Colon (tissue), 2 donors: ENCODE data around the gene CDH9.

Experiments used
- FAIRE-seq: peaks from 2 replicates; lab custom pipeline; 2012; peaks lifted over from hg19 to GRCh38; lab: Jason Lieb, UNC
- donor health status: control.
- donor health status: control.

Gene CDH9, protein sequence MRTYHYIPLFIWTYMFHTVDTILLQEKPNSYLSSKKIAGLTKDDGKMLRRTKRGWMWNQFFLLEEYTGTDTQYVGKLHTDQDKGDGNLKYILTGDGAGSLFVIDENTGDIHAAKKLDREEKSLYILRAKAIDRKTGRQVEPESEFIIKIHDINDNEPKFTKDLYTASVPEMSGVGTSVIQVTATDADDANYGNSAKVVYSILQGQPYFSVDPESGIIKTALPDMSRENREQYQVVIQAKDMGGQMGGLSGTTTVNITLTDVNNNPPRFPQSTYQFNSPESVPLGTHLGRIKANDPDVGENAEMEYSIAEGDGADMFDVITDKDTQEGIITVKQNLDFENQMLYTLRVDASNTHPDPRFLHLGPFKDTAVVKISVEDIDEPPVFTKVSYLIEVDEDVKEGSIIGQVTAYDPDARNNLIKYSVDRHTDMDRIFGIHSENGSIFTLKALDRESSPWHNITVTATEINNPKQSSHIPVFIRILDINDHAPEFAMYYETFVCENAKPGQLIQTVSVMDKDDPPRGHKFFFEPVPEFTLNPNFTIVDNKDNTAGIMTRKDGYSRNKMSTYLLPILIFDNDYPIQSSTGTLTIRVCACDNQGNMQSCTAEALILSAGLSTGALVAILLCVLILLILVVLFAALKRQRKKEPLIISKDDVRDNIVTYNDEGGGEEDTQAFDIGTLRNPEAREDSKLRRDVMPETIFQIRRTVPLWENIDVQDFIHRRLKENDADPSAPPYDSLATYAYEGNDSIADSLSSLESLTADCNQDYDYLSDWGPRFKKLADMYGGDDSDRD

DNA sequence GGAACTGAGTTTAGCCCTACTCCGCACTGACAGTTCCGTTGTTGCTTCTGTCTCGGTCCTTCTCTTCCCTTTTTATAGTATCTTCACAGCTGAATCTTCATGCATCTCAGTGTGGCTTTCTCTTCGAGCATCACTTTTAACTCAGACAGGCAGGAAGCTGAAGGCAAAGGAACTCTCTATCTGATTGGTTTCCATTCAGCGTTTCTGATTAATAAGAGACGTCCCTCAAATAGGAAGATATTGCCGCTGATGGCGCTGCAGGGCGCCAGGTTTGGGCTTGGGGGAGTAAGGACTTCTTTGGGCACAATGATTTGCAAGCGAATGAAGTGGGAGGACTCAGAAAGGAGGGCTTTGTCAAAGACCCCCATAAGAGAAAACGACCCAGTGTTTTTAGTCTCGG is at the start of gene CDH9:
Gene CDH9 (minus strand): TSS at position 111 of the 400 bp plus-strand sequence. CDS start 50,253 bp downstream, outside the sequence.
- FAIRE-seq, result no peak

DNA sequence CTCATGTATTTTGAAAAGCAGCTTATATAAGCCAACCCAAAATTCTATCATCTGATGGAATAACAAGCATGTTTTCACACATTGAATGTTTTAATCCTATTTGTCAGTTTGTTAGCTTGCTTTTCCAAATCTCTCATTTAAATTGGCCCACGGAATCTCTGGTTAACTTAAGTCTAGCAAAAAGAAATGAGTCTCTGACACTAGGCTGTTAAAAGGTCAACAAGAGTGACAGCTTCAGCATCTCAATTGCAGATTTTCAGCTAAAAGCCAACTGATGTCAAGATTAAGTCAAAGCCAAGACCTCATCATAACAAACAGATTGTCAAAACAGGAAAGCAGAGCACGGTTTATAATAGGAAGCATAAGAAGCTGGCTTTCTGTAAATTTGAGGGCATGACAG is 49.4 kb upstream of the CDH9 start:
- FAIRE-seq, result no peak

DNA sequence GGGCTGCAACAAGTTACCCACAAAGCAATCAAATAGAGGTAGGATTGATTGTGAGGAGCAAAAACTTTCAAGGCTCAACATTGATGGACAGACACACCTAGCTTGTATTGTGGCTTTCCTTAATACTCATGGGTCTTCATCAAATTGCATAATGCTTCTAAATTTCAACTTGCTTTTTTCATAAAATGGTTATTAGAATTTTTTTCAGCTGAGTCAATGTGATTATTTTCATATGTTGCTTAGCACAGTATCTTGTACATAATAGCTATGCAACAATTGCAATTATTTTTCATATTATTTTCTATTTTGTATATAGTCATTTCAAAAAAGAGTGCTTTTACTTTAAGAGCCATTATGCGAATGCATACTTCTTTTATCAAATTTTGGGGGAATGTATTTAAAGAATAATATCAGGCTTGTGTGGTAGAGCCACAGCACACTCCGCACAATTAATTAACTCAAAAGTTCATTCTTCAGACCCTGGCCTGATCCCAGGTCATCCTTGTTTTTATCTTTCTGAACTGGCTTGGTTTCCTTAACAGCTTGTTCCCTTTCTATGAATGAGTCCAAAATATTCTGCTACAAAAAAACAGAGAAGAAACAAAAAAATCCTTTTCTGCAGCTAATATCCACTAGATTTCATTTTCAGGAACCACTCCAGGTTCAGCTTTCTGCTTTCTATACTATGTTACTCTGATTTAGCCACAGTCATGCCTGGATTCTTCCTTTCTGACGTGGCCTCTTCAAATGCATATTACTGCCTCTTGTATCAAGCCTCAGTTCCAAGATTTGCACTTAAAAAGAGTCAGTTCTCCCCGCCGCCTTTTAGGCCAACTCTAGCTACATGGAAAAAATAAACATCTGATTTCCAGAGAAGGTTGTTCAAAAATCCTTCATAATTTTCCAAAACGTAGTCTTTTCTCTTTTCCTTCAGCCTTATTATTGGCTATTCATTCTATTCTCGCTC is 45.3 kb upstream of the CDH9 start:
- FAIRE-seq, result no peak

DNA sequence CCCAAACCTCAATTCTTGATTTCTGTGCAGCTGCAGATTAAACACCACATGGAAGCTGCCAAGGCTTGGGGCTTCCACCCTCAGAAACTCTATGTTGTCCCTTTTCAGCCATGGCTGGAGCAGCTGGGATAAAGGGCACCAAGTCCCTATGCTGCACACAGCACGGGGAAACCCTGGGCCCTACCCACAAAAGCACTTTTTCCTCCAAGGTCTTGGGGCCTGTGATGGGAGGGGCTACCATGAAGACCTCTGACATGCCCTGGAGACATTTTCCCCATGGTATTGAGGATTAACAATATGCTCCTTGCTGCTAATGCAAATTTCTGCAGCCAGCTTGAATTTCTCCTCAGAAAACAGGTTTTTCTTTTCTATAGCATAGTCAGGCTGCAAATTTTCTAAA is 41.8 kb upstream of the CDH9 start:
- FAIRE-seq, result no peak

DNA sequence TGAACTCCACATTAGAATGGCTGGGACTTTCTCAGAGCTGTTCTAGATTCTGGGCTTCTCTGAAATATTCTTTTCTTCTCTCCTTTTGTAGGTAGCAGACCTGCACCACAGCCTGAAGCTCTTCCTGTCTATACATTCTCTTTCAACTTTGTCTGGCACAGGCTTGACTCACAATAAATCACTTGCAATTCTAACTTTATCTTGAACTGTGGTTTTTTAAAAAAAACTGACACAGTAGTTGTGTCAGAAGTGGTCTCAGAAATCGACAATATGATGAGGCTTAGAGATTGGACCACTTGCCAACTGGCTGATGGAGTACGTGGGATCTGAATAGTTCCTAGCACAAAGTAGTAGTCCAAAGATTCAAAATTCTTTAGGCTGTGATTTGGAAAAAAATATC is 24.1 kb upstream of the CDH9 start:
- FAIRE-seq, result no peak

DNA sequence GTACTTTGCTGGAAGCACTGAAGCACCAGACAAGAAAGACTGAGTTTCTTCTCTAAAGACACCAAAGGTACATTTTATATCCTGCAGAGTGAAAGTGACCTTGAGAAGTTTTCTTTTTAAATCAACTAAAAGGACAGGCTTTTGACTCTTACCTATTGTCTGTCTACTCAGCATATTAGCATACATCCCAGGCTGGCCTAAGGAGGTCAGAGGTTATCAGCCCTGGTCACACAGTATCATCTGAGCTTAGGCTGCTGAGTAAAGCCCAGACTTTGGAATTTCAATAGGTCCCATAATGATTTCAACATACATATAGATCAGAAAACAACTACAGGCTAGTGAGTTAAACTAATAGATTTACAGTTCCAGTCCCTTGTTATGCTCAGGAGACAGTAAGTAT is 10.1 kb upstream of the CDH9 start:
- no peak for FAIRE-seq

DNA sequence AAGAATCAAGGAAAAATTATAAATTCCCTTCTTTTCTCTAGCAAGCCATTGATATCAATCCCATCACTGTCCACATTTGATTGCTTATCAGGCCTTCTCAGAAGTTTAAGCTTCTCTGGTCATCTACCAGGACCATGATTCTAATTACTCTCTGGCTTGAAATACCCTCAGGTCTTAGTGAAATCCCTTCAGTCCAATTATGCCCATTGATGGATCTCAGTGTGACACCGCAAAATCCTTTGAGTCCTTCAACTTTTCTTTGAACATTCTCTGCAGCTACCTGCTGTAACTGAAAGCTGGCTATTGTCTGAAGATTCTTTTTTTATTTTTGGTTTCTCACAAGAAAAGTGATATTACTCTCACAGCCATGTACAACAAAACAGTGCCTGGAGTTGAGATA is 3.0 kb upstream of the CDH9 start:
- no peak for FAIRE-seq

DNA sequence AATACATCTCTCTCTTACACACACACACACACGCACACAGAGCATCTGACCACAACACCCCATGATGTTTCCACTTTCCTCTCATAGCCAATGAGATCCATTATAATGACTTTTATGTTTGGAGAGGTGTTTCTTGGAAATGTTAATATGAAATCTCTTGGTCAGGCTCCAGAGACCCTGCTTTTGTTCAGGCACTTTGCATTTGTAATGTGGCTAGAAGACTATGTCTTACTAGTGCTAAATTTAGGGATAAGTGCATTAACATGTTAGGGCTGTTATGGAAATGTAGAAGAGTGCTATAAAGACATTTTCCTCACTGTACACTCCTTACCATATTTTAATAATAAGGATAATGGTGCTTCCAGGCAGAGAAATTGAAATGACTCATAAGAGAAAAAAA is 3.8 kb downstream of the CDH9 start:
- no peak for FAIRE-seq

DNA sequence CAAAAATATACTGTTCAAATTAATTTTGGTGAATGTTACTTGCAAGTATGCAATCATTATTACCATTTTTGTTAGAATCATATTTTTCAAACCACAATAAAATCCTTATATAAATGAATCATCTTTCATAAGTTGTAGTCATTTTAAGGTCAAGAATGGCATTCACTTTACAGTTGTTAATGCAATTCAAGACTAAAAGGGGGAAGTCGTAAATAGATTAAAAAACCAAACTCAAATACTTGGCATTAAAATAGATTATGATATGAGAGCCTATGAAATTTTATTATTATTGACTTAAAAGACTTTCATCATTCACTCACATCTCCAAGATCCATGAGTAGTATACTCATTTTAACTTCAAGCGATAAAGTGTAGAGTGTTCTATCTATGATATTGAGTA is 11.6 kb downstream of the CDH9 start:
- no peak for FAIRE-seq

DNA sequence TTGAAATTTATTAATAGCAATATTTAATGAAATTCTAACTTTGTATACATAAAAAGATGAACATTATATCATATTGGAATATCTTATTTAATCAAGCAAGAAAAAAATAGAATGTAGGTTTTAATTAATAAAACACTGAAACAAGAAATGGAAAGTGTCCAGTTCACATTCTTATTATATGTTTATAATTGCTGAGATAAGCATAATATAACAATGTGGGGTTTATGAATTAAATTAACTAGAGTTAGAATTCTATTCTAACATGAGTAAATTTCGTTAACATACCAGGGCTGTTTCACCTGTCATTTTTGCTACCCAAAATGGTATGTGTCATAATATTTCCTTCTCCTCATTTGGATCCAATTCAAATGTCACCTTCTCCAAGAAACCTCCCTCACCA is 12.3 kb downstream of the CDH9 start:
- no peak for FAIRE-seq

DNA sequence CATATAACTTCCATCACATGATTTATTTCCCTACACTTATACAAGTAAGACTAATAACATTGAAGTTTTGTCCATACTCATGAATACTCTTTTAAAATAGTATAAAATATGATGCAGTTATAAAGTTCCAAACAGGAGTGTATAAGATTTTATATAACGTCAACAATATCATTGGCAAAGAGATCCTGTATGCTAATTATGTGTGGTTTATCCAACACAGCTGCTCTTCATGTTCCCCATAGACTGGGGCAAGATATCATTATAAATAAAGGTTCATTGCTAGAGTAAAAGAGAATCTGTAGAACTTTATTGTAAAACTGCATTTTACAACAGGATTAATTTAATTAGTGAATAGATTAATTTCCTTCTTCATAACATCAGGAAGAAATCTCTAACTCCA is 16.9 kb downstream of the CDH9 start:
- FAIRE-seq, result no peak

DNA sequence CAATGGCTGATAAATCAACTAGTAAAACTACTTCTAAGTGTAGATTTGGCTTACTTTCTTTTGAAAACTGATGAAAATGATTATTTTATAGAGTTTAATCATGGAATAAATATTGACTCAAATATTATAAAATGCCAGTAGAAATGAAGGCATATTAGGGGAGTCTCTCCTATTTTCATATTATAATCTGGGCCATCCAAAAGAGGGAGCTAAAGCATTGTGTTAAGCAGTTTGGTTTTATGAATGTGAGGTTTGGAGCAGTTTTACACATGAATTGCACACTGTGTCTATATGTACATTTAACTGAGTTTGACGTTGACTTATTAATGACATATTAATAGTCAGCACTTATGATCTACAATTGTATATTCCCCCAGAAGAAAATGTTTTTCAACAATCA is 17.4 kb downstream of the CDH9 start:
- no peak for FAIRE-seq

DNA sequence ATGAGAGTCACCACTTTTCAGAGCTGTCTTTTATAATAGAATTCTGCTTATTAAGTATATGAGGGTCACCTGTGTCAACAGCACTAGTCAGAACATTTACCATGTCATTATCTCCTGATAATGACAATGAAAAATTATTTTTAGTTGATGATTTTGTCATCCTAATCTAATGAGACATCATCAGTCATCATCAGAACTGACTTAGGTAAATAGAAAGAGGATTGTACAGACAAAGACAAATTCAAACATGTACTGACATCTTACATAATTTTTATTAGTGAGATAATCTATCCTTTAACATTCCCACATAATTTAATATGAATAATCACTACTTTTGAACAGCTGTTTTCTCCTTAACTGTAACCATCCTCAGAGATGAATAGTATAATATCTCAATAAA is 22.6 kb downstream of the CDH9 start:
- FAIRE-seq, result no peak

DNA sequence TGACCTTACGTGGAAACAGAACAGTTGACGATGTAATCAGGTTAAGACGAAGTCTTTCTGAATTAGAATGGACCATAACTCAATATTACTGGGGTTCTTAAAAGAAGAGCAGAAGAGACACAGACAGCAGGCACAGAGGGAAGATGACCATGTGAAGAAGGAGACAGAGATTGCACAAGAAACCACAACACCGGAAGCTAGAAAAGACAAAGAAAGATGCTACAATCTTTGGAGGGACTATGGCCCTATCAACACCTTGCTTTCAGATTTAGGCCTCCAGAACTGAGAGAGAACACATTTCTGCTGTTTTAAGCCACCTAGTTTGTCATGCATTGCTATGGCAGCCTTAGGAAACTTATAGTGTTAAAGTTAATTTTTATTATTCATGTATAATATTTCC is 27.1 kb downstream of the CDH9 start:
- FAIRE-seq, result no peak

DNA sequence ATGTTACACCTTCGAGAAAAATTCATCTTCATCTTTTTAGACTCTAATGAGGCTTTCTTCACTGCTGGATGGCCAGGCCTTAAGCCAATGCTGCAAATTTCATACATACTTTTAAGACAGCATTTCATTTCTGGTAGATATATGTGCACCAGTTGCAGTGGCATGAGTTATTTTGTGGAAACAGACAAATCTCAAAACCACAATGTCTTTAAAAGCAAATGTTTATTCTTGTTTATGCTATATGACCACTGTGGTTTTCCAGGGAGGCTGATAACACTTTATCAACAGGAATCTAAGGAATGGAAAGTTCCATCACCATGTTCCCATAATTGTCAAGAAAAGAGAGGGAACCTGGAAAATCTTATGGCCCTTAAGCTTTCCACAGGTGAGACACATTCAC is 27.7 kb downstream of the CDH9 start:
- no peak for FAIRE-seq

DNA sequence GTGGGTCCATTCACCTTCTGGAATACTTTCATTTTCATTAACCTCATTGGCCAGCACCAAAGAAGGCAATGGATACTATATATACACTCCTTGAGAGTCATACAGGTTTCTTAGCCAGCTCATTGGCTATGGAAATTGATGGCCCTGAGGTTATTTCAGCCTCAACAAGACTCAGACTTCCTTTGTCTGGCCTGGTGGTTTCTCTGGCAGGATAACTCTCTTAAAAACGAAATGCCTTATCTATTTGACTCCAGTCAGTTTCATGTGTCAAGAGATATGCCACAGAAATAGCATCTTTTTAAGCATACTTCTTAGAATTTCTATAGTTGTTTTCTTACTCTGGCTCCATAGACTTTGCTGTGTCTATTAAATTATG is 28.9 kb downstream of the CDH9 start:
- FAIRE-seq, result no peak

DNA sequence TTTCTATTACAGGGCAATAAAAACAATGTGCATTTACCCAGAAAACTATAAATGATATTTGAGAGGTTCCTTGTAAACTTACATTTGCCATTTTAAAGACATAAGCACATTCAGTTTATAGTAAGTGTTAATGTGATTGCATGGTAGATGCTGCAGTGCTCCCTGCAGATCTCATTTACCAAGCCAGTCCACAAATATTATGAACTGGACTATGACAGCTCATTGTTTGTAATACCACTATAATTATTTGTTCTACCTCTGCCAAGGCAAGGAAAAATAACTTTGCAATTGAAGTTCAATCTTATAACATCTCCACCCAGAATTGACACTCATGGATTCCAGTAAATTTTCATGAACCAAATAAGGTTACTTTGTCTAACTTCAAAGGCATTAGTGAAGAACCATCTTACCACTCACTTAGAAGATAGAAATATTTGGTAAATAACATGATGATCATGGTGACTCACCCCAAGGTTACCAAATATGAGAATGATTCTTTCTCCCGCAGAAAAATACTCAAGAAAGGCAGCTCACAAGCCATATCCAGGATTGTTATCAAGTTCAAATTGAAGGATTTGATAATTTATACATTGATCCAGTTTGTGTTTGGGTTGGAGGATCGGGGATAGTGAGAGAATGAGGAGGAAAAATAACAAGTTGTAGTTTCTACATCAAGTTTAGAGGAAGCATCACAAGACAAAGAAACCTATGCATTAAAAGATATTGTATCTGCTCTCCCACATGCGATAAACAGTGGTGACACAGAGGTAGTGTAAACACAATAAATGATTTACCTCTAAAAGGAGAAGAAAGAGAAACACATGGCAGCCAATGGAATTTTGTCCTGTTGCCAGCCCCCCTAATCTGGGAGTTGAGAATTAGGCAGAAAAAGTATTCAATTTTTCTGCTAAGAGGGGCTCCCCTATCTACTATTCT is 29.5 kb downstream of the CDH9 start:
- no peak for FAIRE-seq

DNA sequence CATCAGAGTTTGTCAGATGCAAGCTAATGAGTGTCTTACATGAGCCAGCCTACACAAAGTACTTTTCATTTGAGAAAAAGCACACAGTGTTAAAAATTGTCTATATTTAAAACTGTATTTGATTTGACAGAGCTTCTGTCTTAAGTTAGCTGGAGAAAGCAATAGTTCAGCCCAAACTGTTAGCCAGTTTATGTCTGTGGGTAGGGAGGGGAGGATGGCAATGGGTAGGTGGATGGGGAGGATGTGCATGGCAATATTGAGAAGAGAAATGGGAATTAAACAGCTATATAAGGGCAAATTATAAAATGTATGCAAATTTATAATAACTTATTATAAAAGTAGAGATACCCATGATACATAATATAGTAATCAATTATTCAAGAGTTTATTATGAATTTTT is 31.3 kb downstream of the CDH9 start:
- no peak for FAIRE-seq

DNA sequence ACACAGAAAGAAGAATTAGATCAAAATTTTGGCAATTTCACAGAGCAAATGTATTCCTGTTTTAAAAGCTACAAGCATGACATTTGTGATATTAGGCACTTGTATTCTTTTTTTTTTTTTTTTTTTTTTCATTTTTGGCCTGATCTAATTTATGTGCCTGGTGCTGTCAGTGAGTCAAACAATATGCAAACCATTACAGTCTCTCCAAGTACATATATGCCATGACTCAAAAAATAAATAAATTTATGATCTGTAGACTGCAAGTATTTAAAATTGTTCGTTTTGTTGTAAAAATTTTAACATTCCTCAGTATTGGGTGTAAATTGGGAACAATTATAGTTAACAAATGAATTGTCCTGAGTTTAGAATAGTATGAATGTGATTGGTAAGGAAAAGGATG is 51.4 kb downstream of the CDH9 start:
- FAIRE-seq, result no peak

DNA sequence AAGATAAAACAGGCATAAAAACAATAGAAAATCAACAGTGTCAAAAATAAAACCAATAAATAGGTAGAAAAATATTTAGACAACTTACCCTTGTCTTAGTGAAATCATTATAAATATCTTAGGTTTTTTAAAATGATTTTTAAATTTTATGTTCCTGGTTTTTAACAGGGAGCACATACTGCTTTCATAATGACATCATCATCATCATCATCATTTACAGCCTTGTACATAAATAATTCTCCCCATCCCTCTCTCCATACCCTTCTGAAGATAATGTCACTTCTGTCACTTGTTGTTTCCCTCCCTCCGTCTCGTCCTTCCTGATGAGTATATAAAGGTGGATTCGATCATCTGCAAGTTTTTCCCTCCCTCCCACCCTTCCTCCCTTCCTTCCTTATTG is 56.6 kb downstream of the CDH9 start:
- FAIRE-seq, result no peak

DNA sequence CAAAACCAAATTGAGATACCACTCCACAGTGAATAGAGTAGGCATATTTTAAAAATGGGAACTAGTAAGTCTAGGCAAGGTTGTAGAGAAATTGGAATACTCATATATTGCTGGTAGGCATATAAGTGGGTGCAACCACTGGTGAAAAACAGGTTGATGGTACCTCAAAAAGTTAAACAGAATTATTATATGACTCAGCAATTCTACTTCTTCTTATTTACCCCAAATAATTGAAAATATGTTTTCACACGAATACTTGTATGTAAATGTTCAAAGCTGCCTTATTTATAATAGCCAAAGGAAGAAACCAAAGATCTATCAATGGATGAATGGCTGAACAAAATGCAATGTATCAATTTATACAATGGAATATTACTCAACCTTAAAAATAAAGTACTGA is 79.1 kb downstream of the CDH9 start:
- no peak for FAIRE-seq
